BLaER1 treated with 17β-estradiol and CSF1 and Interleukin-3, amounts not matched to agents 10 nM and 100 nM (cell line): Measurements from ENCODE around the gene HERC6.
"Not testable (repeated sequence)": the region's sequence is repeated elsewhere in the genome, so short reads cannot be mapped to it uniquely, and the experiment has no call there.

Experiments
- H3K27ac ChIP-seq, 11 experiments: shearing (Covaris generic); formaldehyde crosslinking; 2 replicates each; pipeline ENCODE4 v1.8.1; 2022
- H3K27me3 ChIP-seq, 11 experiments: shearing (Covaris generic); formaldehyde crosslinking; 2 replicates each; pipeline ENCODE4 v1.8.1; 2022
- H3K36me3 ChIP-seq, 11 experiments: shearing (Covaris generic); formaldehyde crosslinking; 2 replicates each; pipeline ENCODE4 v1.8.1; 2022
- H3K4me1 ChIP-seq, 10 experiments: shearing (Covaris generic); formaldehyde crosslinking; 2 replicates each; pipeline ENCODE4 v1.8.1; 2022
- H3K4me2 ChIP-seq, 11 experiments: shearing (Covaris generic); formaldehyde crosslinking; 2 replicates each; pipeline ENCODE4 v1.8.1; 2022
- H3K4me3 ChIP-seq, 10 experiments: shearing (Covaris generic); formaldehyde crosslinking; 2 replicates each; pipeline ENCODE4 v1.8.1; 2022
- H3K9ac ChIP-seq, 11 experiments: shearing (Covaris generic); formaldehyde crosslinking; 2 replicates each; pipeline ENCODE4 v1.8.1; 2022
- H3K9me3 ChIP-seq, 11 experiments: shearing (Covaris generic); formaldehyde crosslinking; replicated peaks in 1 of 11; 2 replicates each; pipeline ENCODE4 v1.8.1; 2022
- H4K20me1 ChIP-seq, 11 experiments: shearing (Covaris generic); formaldehyde crosslinking; 2 replicates each; pipeline ENCODE4 v1.8.1; 2022
- Cebpa-rat ChIP-seq, 11 experiments: shearing (Covaris generic); IDR thresholded peaks; 2 replicates each; pipeline ENCODE4 v1.8.1; 2022

HERC6 gene

GRCh38 chr4:88353324-88353723 lies 25.3 kb upstream of the HERC6 start:
- Histone ChIP-seq H3K4me3 (no peak overlapping the region), H3K9me3 (peaks cover 28 to 62% (median 39%) of the 10 kb centered on the region in 11 experiments), H3K27ac (no peak overlapping the region), H4K20me1 (no peaks in the 10 kb centered on the region), H3K4me1 (no peaks in the 10 kb centered on the region), H3K36me3 (peaks cover 0 to 7% (median 0%) of the 10 kb centered on the region in 11 experiments; a peak in 2 of 22 replicates), H3K4me2 (no peak overlapping the region), H3K9ac (no peak overlapping the region), H3K27me3 (no peaks in the 10 kb centered on the region)
- TF ChIP-seq Cebpa-rat (IDR thresholded peaks at IDR 0.05), result no peak

GRCh38 chr4:88356771-88357170 lies 21.9 kb upstream of the HERC6 start:
- H3K4me2 ChIP-seq, result no peak overlapping the region
- no peak overlapping the region for H3K9ac ChIP-seq
- H3K27me3 ChIP-seq, result no peaks in the 10 kb centered on the region
- no peaks in the 10 kb centered on the region for H4K20me1 ChIP-seq
- peaks cover 0 to 7% (median 0%) of the 10 kb centered on the region in 11 experiments; a peak in 2 of 22 replicates for H3K36me3 ChIP-seq
- H3K4me1 ChIP-seq, result no peaks in the 10 kb centered on the region
- H3K27ac ChIP-seq, result no peak overlapping the region
- peaks cover 50 to 65% (median 57%) of the 10 kb centered on the region in 11 experiments for H3K9me3 ChIP-seq
- no peak overlapping the region for H3K4me3 ChIP-seq
- no peak for TF ChIP-seq Cebpa-rat (IDR thresholded peaks at IDR 0.05)

DNA sequence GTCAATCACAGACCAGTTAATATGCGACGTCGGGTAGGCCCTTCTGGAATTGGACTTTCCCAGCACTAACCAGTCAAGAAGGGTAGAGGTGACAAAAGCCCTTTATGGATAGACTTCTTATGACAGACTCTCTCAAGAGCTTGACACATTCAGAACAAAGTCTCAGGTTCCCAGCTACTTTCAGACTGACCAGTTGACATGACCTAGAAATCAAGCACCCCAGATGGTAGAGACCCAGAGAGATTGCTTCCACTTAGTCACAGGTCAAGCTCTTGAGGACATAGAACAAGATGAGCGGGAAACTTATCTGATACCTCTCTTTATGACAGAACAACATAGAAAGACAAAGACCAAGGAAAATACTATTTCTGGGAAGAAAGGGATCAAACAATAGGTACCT lies 21.4 kb upstream of the HERC6 start:
- no peak overlapping the region for H3K4me2 ChIP-seq
- no peak overlapping the region for H3K4me3 ChIP-seq
- H3K27me3 ChIP-seq, result no peaks in the 10 kb centered on the region
- peaks cover 0 to 7% (median 0%) of the 10 kb centered on the region in 11 experiments; a peak in 2 of 22 replicates for H3K36me3 ChIP-seq
- no peak for TF ChIP-seq Cebpa-rat (IDR thresholded peaks at IDR 0.05)
- H3K27ac ChIP-seq, result no peak overlapping the region
- H4K20me1 ChIP-seq, result no peaks in the 10 kb centered on the region
- peaks cover 46 to 63% (median 55%) of the 10 kb centered on the region in 11 experiments for H3K9me3 ChIP-seq
- H3K4me1 ChIP-seq, result no peaks in the 10 kb centered on the region
- no peak overlapping the region for H3K9ac ChIP-seq

- Histone ChIP-seq H3K27me3 (no peaks in the 10 kb centered on the region), H3K4me3 (no peak overlapping the region), H3K4me1 (no peaks in the 10 kb centered on the region), H4K20me1 (no peaks in the 10 kb centered on the region), H3K9me3 (peaks cover 48 to 65% (median 54%) of the 10 kb centered on the region in 11 experiments), H3K4me2 (no peak overlapping the region), H3K27ac (no peak overlapping the region), H3K36me3 (no peaks in the 10 kb centered on the region), H3K9ac (no peak overlapping the region)
- TF ChIP-seq Cebpa-rat (IDR thresholded peaks at IDR 0.05), result no peak
These were observed 19.1 kb upstream of the HERC6 start for GRCh38 chr4:88359558-88359957.

DNA sequence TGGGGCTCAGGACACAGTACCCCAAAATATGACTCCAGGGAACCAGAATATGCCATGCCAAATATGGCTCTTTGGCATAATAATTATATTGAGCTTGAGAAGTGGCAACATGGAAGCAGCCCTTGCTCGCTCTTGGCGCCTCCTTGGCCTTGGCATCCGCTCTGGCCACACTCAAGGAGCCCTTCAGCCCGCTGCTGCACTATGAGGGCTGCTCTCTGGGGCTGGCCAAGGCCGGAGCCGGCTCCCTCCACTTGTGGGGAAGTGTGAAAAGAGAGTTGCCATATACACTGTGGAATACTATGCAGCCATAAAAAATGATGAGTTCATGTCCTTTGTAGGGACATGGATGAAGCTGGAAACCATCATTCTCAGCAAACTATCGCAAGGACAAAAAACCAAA lies 18.4 kb upstream of the HERC6 start:
- Histone ChIP-seq H3K27me3 (no peaks in the 10 kb centered on the region), H3K4me1 (no peaks in the 10 kb centered on the region), H3K36me3 (no peaks in the 10 kb centered on the region), H3K27ac (no peak overlapping the region), H3K4me3 (no peak overlapping the region), H3K9ac (no peak overlapping the region), H4K20me1 (no peaks in the 10 kb centered on the region), H3K9me3 (peaks cover 54 to 67% (median 56%) of the 10 kb centered on the region in 11 experiments), H3K4me2 (no peak overlapping the region)
- TF ChIP-seq Cebpa-rat (IDR thresholded peaks at IDR 0.05), result no peak

DNA sequence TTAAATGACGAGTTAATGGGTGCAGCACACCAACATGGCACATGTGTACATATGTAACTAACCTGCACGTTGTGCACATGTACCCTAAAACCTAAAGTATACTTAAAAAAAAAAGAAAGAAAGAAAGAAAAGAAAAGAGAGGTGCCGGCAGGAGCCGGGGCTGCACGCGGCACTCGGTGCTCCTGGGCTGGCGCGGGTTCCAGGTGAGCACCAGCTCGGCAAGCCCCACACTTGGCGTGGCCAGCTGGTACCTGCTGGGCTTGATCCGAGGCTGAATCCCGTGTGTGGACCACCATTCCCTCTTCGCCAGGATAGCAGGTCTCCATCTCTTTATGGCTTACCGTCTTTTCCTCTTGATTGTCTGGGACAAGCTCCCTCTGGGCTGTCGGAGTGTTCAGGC lies 17.9 kb upstream of the HERC6 start:
- H3K9ac ChIP-seq, result no peak overlapping the region
- no peak overlapping the region for H3K4me2 ChIP-seq
- no peak overlapping the region for H3K27ac ChIP-seq
- H3K9me3 ChIP-seq, result peaks cover 53 to 66% (median 56%) of the 10 kb centered on the region in 11 experiments
- H3K4me3 ChIP-seq, result no peak overlapping the region
- no peaks in the 10 kb centered on the region for H3K27me3 ChIP-seq
- no peak for TF ChIP-seq Cebpa-rat (IDR thresholded peaks at IDR 0.05)
- H3K4me1 ChIP-seq, result no peaks in the 10 kb centered on the region
- no peaks in the 10 kb centered on the region for H3K36me3 ChIP-seq
- no peaks in the 10 kb centered on the region for H4K20me1 ChIP-seq

GRCh38 chr4:88361217-88361773 lies 17.4 kb upstream of the HERC6 start:
- not testable (repeated sequence) for H3K27ac ChIP-seq, H3K4me3 ChIP-seq, H3K9ac ChIP-seq, H3K4me2 ChIP-seq, H4K20me1 ChIP-seq, H3K4me1 ChIP-seq, H3K36me3 ChIP-seq, H3K27me3 ChIP-seq
- H3K9me3 ChIP-seq, result peaks cover 53 to 64% (median 57%) of the 10 kb centered on the region in 11 experiments

DNA sequence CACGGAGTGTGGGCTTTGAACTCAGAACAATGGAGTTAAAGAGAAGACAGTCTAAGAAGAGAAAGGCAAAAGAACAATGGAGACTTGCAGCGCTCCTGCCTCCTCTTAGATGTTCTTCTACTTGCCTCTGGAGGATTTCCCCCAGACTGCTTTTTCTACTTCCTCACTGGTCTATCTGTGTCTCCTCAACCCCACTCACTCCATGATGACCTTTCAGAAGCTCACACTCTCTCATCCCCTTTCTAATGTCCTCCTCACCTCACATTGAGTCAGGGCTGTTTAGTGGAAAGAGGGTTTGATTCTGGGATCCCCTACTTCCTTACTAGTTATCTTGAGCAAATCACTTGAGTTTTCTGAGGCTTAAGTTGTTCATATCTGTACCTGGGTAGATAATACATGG lies 12.2 kb upstream of the HERC6 start:
- Histone ChIP-seq H4K20me1 (no peaks in the 10 kb centered on the region), H3K27ac (no peak overlapping the region), H3K4me2 (no peak overlapping the region), H3K9me3 (peaks cover 32 to 42% (median 37%) of the 10 kb centered on the region in 11 experiments), H3K36me3 (no peaks in the 10 kb centered on the region), H3K4me1 (no peaks in the 10 kb centered on the region), H3K9ac (no peak overlapping the region), H3K4me3 (no peak overlapping the region), H3K27me3 (no peaks in the 10 kb centered on the region)
- TF ChIP-seq Cebpa-rat (IDR thresholded peaks at IDR 0.05), result no peak

GRCh38 chr4:88367826-88368225 lies 10.8 kb upstream of the HERC6 start:
- no peak overlapping the region for H3K27ac ChIP-seq
- H4K20me1 ChIP-seq, result no peaks in the 10 kb centered on the region
- no peaks in the 10 kb centered on the region for H3K27me3 ChIP-seq
- H3K9ac ChIP-seq, result no peak overlapping the region
- no peak overlapping the region for H3K4me3 ChIP-seq
- no peak for TF ChIP-seq Cebpa-rat (IDR thresholded peaks at IDR 0.05)
- no peaks in the 10 kb centered on the region for H3K36me3 ChIP-seq
- H3K4me2 ChIP-seq, result no peak overlapping the region
- peaks cover 24 to 29% (median 28%) of the 10 kb centered on the region in 11 experiments for H3K9me3 ChIP-seq
- H3K4me1 ChIP-seq, result no peaks in the 10 kb centered on the region

DNA sequence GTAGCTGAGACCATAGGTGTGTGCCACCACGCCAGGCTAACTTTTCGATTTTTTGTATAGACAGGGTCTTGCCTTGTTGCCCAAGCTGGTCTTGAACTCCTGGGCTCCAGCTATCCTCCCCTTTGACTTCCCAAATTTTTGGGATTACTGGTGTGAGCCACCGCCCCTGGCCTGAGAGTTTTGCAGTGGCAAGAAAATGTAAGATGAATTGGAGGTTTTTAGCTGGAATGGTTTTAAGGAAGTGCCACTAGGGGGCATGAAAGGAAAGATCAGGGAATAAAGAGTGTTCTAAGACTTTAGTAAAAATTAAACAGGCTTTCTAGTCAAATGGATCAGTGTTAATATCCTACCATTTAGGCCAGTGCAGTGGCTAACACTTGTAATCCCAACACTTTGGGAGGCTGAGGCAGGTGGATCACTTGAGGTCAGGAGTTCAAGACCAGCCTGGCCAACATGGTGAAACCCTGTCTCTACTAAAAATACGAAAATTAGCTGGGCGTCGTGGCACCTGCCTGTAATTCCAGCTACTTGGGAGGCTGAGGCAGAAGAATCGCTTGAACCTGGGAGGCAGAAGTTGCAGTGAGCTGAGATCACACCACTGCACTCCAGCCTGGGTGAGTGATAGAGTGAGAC lies 9.4 kb upstream of the HERC6 start:
- not testable (repeated sequence) for H3K4me1 ChIP-seq, H3K9ac ChIP-seq, H3K27me3 ChIP-seq, H4K20me1 ChIP-seq, H3K27ac ChIP-seq, H3K4me3 ChIP-seq, H3K36me3 ChIP-seq, H3K4me2 ChIP-seq
- H3K9me3 ChIP-seq, result peaks cover 10 to 14% (median 14%) of the 10 kb centered on the region in 11 experiments; a peak in 21 of 22 replicates
